K562 (cell line): ENCODE results near the gene MALAT1.

ENCODE experiments used
- ATF3 ChIP-seq, 2 experiments: fragments of 450-650 bp in 1 of 2; sonication (generic) in 1 of 2; formaldehyde crosslinking in 1 of 2; IDR thresholded peaks in 1 of 2; conservative IDR thresholded peaks in 1 of 2; 2 replicates each; pipeline versions ENCODE4 v1.6.1 to v1.8.1; 2016 to 2023; ENCODE audit warnings: mild to moderate bottlenecking in 2 of 2, moderate library complexity in 2 of 2, inconsistent platforms in 1 of 2, missing genetic modification reagents in 1 of 2
- BMI1 ChIP-seq: fragments of 150-350 bp; IDR thresholded peaks from 2 replicates; pipeline ENCODE4 v1.6.1; 2014; ENCODE audit warnings: low read length
- CTCF ChIP-seq, 3 experiments: IDR thresholded peaks in 2 of 3; conservative IDR thresholded peaks in 1 of 3; 2 replicates each; pipeline ENCODE4 v1.5.1; 2011 to 2012; ENCODE audit warnings: low read length in 3 of 3, mild to moderate bottlenecking in 3 of 3, control low read depth in 2 of 3, improper control_type of control experiment in 1 of 3, inconsistent platforms in 1 of 3, low read depth in 1 of 3, mixed read lengths in 1 of 3, moderate library complexity in 1 of 3; ENCODE audit not compliant: insufficient read depth in 2 of 3
- HMG20A ChIP-seq: fragments of 450-650 bp; formaldehyde crosslinking; conservative IDR thresholded peaks from 2 replicates; pipeline ENCODE4 v1.4.0; 2020; ENCODE audit warnings: mild to moderate bottlenecking, mixed read lengths
- MLX ChIP-seq, 2 experiments: fragments of 450-650 bp in 1 of 2; sonication (generic) in 1 of 2; formaldehyde crosslinking; conservative IDR thresholded peaks; 2 replicates each; pipeline versions ENCODE4 v1.4.0 to v1.8.1; 2020 to 2022; ENCODE audit warnings: mild to moderate bottlenecking in 1 of 2, missing genetic modification reagents in 1 of 2
- POLR2A ChIP-seq: fragments of 450-650 bp; conservative IDR thresholded peaks from 2 replicates; pipeline ENCODE4 v1.6.1; 2016
- RAD21 ChIP-seq, 2 experiments: fragments of 250-450 bp in 1 of 2; fragments of 450-650 bp in 1 of 2; sonication (Bioruptor Pico) in 1 of 2; formaldehyde crosslinking in 1 of 2; IDR thresholded peaks in 1 of 2; conservative IDR thresholded peaks in 1 of 2; 2 replicates each; pipeline versions ENCODE4 v1.4.0 to v1.8.0; 2020 to 2022; ENCODE audit warnings: mild to moderate bottlenecking in 2 of 2, moderate library complexity in 1 of 2
- RBM39 ChIP-seq: fragments of 200-400 bp; formaldehyde crosslinking; optimal IDR thresholded peaks from 2 replicates; pipeline ENCODE3; 2018; ENCODE audit warnings: low read depth, low read length
- ZFX ChIP-seq: sonication (generic); formaldehyde crosslinking; IDR thresholded peaks from 2 replicates; pipeline ENCODE4 v1.8.0; 2022; ENCODE audit warnings: mild to moderate bottlenecking, missing genetic modification reagents, moderate library complexity
- ZNF23 ChIP-seq: fragments of 250-450 bp; sonication (Bioruptor Pico); IDR thresholded peaks from 2 replicates; pipeline ENCODE4 v1.4.0; 2020; ENCODE audit warnings: mild to moderate bottlenecking
- ZNF274 ChIP-seq: IDR thresholded peaks from 2 replicates; pipeline ENCODE4 v1.6.1; 2011; ENCODE audit warnings: low read depth, mild to moderate bottlenecking, low read length, moderate library complexity, borderline replicate concordance
- ZSCAN29 ChIP-seq: fragments of 450-650 bp; IDR thresholded peaks from 2 replicates; pipeline ENCODE4 v1.6.1; 2017

GRCh38 chr11:65473278-65473860, 25.5 kb upstream of the MALAT1 start:
- TF ChIP-seq ZNF274 (no peak), POLR2A (no peak), HMG20A (CRISPR knock-in tag) (no peak), BMI1 (no peak), RBM39 (no peak), ZNF23 (no peak), CTCF (IDR thresholded peaks at IDR 0.05 in 2 of 3, conservative IDR thresholded peaks at IDR 0.05 in 1 of 3; ENCODE audit: insufficient read depth in 2 of 3, low read depth in 1 of 3, low read length in 3 of 3) (no peak), MLX (CRISPR knock-in tag; conservative IDR thresholded peaks at IDR 0.05) (no peak), ZFX (CRISPR knock-in tag) (no peak), ATF3 (IDR thresholded peaks at IDR 0.05) (peak; percentile 6; the same call in 1 of the 2 replicates), ATF3 (CRISPR knock-in tag; conservative IDR thresholded peaks at IDR 0.05) (no peak), ZSCAN29 (no peak), RAD21 (CRISPR knock-in tag; conservative IDR thresholded peaks at IDR 0.05 in 1 of 2, IDR thresholded peaks at IDR 0.05 in 1 of 2) (no peak)
